OCI-LY1 (cell line): ENCODE measurements around the gene RAMP3.

Source experiments
- EZH2 ChIP-seq: fragments of 200-600 bp; sonication (generic), shearing (Covaris generic); IDR thresholded peaks from 2 replicates; pipeline ENCODE4 v1.8.0; 2017; ENCODE audit warnings: borderline replicate concordance, mixed run types, mild to moderate bottlenecking, antibody characterized with exemption, low read length, moderate library complexity, mixed read lengths
- TF ChIP-seq, protein P1 (sequence below): fragments of 200-600 bp; sonication (generic), shearing (Covaris generic); IDR thresholded peaks from 2 replicates; pipeline ENCODE4 v1.5.1; 2017; ENCODE audit warnings: mild to moderate bottlenecking, antibody characterized with exemption, low read length, moderate library complexity, mixed read lengths

DNA sequence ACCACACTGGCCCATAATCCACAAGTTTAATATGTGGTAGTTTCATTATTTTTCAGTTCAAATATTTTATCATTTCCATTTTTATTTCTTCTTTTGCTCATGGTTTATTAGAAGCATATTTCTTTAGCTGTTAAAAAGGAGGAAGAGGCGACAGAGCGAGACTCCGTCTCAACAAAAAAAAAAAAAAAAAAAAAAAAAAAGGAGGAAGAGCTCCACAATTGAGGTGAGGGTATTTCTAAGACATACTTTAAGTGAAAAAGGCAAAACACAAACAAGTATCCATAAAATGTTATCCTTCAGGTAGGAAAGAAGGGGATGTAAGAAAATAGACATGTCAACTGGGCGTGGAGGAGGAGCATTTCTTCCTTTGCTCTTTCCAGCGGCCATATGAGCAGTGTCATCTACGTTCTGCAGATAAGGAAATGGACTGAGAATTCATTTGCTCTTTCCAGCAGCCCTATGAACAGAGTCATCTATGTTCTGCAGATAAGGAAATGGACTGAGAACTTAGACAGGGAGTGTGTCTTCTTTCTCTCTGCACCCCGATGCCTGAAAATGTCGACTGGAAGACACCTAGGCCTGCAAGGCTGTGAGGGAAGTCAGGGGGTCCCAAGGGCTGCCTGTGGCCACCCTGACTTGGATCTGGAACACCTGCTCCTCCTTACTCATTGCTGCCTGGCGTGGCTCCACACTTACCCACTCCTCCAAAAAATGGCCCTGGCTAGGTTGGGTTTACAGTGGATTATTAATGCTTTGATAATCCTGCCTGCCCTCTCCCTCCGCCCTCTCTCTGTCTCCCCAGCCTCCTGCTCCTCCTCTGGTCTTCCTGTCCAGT lies 18.9 kb upstream of the RAMP3 start:
- TF ChIP-seq, protein P1, sequence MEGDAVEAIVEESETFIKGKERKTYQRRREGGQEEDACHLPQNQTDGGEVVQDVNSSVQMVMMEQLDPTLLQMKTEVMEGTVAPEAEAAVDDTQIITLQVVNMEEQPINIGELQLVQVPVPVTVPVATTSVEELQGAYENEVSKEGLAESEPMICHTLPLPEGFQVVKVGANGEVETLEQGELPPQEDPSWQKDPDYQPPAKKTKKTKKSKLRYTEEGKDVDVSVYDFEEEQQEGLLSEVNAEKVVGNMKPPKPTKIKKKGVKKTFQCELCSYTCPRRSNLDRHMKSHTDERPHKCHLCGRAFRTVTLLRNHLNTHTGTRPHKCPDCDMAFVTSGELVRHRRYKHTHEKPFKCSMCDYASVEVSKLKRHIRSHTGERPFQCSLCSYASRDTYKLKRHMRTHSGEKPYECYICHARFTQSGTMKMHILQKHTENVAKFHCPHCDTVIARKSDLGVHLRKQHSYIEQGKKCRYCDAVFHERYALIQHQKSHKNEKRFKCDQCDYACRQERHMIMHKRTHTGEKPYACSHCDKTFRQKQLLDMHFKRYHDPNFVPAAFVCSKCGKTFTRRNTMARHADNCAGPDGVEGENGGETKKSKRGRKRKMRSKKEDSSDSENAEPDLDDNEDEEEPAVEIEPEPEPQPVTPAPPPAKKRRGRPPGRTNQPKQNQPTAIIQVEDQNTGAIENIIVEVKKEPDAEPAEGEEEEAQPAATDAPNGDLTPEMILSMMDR, result no peak
- TF ChIP-seq EZH2, result no peak
